Measurements from ENCODE around the gene FUT8. TPM values are rescaled to one million over a fixed set of nuclear protein-coding genes. Genes with fewer than 3 reads are reported as not detected.

FUT8 gene
- total RNA-seq, 4 donors from 2014 or later, result 7.9 to 27.5 (median 12.8) TPM

- H3K9me3 ChIP-seq, result no peaks in the 10 kb centered on the region
- TF ChIP-seq CTCF (IDR thresholded peaks at IDR 0.05) (no peak), POLR2A (IDR thresholded peaks at IDR 0.05) (no peak), POLR2AphosphoS5 (IDR thresholded peaks at IDR 0.05) (no peak)
- no peaks in the 10 kb centered on the region for H3K27me3 ChIP-seq
- H3K36me3 ChIP-seq, result no peaks in the 10 kb centered on the region
- whole genome bisulfite sequencing, 2 donors (ENCODE audit: low coverage in 1 of 2), result 87 to 95% methylated on average over 3 of the region's 3 CpGs
- H3K4me1 ChIP-seq, result peaks cover 0 to 32% (median 9%) of the 10 kb centered on the region in 4 donors
- intact Hi-C loops (cut with DNase I; ENCODE audit: low total_unique reads), result no loop called here
- no peak overlapping the region for H3K4me3 ChIP-seq
- in situ Hi-C loops (cut with MboI; ENCODE audit: low pct_ligation_motif_present in 1 of 4, low pct_unique_long_range_greater_than_20kb in 1 of 4, low sequenced_read_pairs in 3 of 4), result loop anchor here (10.0 to 25.0 kb wide), 5 partner anchors 203 to 647 kb away; no protein-coding TSS in a partner anchor
- no peak for DNase-seq
- no peak overlapping the region for H3K27ac ChIP-seq
These were observed 3.1 kb downstream of the FUT8 start for GRCh38 chr14:65415613-65416012.

GRCh38 chr14:65419593-65420252 lies 7.2 kb downstream of the FUT8 start:
- intact Hi-C loops (cut with DNase I; ENCODE audit: low total_unique reads) (no loop called here), in situ Hi-C loops (cut with MboI; ENCODE audit: low pct_ligation_motif_present in 1 of 4, low pct_unique_long_range_greater_than_20kb in 1 of 4, low sequenced_read_pairs in 3 of 4) (loop anchor here (10.0 to 25.0 kb wide), 6 partner anchors 207 to 643 kb away; no protein-coding TSS in a partner anchor)
- Histone ChIP-seq H3K9me3 (no peaks in the 10 kb centered on the region), H3K4me1 (peaks cover 0 to 13% (median 3%) of the 10 kb centered on the region in 4 donors), H3K27me3 (no peaks in the 10 kb centered on the region), H3K27ac (no peak overlapping the region), H3K4me3 (no peak overlapping the region), H3K36me3 (no peaks in the 10 kb centered on the region)
- TF ChIP-seq POLR2AphosphoS5 (IDR thresholded peaks at IDR 0.05) (no peak), CTCF (IDR thresholded peaks at IDR 0.05) (no peak), POLR2A (IDR thresholded peaks at IDR 0.05) (no peak), EP300 (IDR thresholded peaks at IDR 0.05; ENCODE audit: low read depth) (no peak)
- no peak for DNase-seq
- WGBS, 2 donors (ENCODE audit: low coverage in 1 of 2), result 68 to 80% methylated on average over 5 of the region's 5 CpGs

DNA sequence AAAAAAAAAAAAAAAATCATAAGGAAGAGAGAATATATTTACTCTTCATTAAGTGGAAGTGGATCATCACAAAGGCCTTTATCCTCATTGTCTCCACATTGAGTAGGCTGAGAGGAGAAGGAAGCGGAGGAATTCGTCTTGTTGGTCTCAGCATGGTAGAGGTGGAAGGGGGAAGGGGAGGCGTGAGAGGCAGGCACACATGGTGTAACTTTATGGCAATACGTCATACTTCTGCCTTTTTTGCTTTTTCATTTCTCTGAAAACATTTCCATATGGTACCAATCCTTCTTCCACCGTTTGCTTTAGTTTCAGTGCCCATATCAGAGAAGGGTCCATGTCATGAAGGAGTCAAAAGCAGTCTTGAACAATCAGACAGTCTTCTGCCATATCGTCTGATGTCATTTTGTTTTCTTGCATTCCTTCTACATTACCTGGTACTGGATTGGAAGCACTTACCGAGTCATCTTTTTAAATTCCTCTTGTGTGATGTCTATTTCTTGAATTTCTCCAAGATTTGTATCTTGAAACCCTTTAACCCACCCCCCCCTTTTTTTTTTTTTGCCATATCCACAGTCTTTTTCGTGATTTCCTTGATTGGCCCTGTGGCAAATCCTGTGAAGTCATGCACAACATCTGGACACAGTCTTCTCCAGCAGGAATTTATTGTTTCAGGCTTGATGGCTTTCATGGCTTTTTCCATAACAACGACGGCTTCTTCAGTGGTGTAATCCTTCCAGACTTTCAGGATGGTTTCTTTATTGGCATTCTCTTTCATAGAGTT lies 8.9 kb downstream of the FUT8 start:
- H3K36me3 ChIP-seq, result no peaks in the 10 kb centered on the region
- no peak for DNase-seq
- no peak overlapping the region for H3K27ac ChIP-seq
- in situ Hi-C loops (cut with MboI; ENCODE audit: low pct_ligation_motif_present in 1 of 4, low pct_unique_long_range_greater_than_20kb in 1 of 4, low sequenced_read_pairs in 3 of 4) (loop anchor here (10.0 to 25.0 kb wide), 5 partner anchors 209 to 641 kb away; no protein-coding TSS in a partner anchor), intact Hi-C loops (cut with DNase I; ENCODE audit: low total_unique reads) (no loop called here)
- no peak for TF ChIP-seq CTCF (IDR thresholded peaks at IDR 0.05)
- H3K4me1 ChIP-seq, result peaks cover 0 to 12% (median 3%) of the 10 kb centered on the region in 4 donors
- no peak overlapping the region for H3K4me3 ChIP-seq
- 71 to 84% methylated on average over 8 to 10 of the region's 10 CpGs for WGBS, 2 donors (ENCODE audit: low coverage in 1 of 2)
- H3K27me3 ChIP-seq, result no peaks in the 10 kb centered on the region
- no peaks in the 10 kb centered on the region for H3K9me3 ChIP-seq

GRCh38 chr14:65422088-65422834 lies 9.7 kb downstream of the FUT8 start:
- no peaks in the 10 kb centered on the region for H3K9me3 ChIP-seq
- TF ChIP-seq POLR2A (IDR thresholded peaks at IDR 0.05) (no peak), CTCF (IDR thresholded peaks at IDR 0.05) (no peak), EP300 (IDR thresholded peaks at IDR 0.05; ENCODE audit: low read depth) (no peak), POLR2AphosphoS5 (IDR thresholded peaks at IDR 0.05) (no peak)
- intact Hi-C loops (cut with DNase I; ENCODE audit: low total_unique reads) (no loop called here), in situ Hi-C loops (cut with MboI; ENCODE audit: low pct_ligation_motif_present in 1 of 4, low pct_unique_long_range_greater_than_20kb in 1 of 4, low sequenced_read_pairs in 3 of 4) (loop anchor here (10.0 to 25.0 kb wide), 5 partner anchors 210 to 640 kb away; no protein-coding TSS in a partner anchor)
- H3K4me1 ChIP-seq, result peaks cover 0 to 11% (median 3%) of the 10 kb centered on the region in 4 donors
- no peak overlapping the region for H3K4me3 ChIP-seq
- H3K36me3 ChIP-seq, result no peaks in the 10 kb centered on the region
- H3K27ac ChIP-seq, result no peak overlapping the region
- no peaks in the 10 kb centered on the region for H3K27me3 ChIP-seq
- DNase-seq, result no peak
- 95 to 96% methylated on average over 3 to 4 of the region's 4 CpGs for WGBS, 2 donors (ENCODE audit: low coverage in 1 of 2)
